GM23248 (cell line): ENCODE data around the gene STMN1.

ENCODE experiments used
- EZH2 ChIP-seq: fragments of 200-600 bp; sonication (generic); IDR thresholded peaks from 2 replicates; pipeline ENCODE4 v1.6.1; 2018; ENCODE audit warnings: antibody characterized with exemption, mild to moderate bottlenecking; ENCODE audit not compliant: insufficient read depth, poor library complexity, severe bottlenecking
- EZH2phosphoT487 ChIP-seq: fragments of 200-600 bp; sonication (generic); IDR thresholded peaks from 2 replicates; pipeline ENCODE4 v1.6.1; 2018; ENCODE audit warnings: antibody characterized with exemption, moderate library complexity, mild to moderate bottlenecking, low read depth; ENCODE audit not compliant: insufficient read depth

GRCh38 chr1:25945761-25946160, 39.5 kb upstream of the STMN1 start:
- no peak for TF ChIP-seq EZH2
- no peak for TF ChIP-seq EZH2phosphoT487
